IMR-90 (cell line): ENCODE results near the gene IREB2. TPM values are rescaled to one million over a fixed set of nuclear protein-coding genes. Genes with fewer than 3 reads are reported as not detected.

Experiments
- ATAC-seq: fragments of 200-7000 bp; cut with Tn5 transposase; 2 replicates; pipeline ENCODE4 v1.9.1; 2020; ENCODE audit warnings: low read depth, mild to moderate bottlenecking, moderate library complexity
- BruUV-seq: library from RNA; stranded (reverse); fragments of 400-500 nt; replicated peaks from 2 replicates; lab custom pipeline; 2021; lab: Mats Ljungman, UMichigan
- CTCF ChIA-PET: fragments of 300-600 bp; formaldehyde crosslinking; extraction: SDS; loops from one replicate; lab custom pipeline; 2021; ENCODE audit warnings: antibody characterized with exemption; lab: Yijun Ruan, JAX
- POLR2A ChIA-PET: fragments of 300-600 bp; sonication (Branson Sonifier 250); formaldehyde crosslinking; loops from one replicate; lab custom pipeline; 2022; ENCODE audit warnings: antibody characterized with exemption; ENCODE audit not compliant: unreplicated experiment; lab: Charles Lee
- DNase-seq: peaks from one replicate; pipeline ENCODE4 v3.0.0; 2013
- H2AFZ ChIP-seq: replicated peaks from 2 replicates; pipeline ENCODE3; 2013; ENCODE audit warnings: low read length, mild to moderate bottlenecking; ENCODE audit not compliant: poor library complexity
- H2AK5ac ChIP-seq: 2 replicates; pipeline ENCODE4 v1.6.1; 2013; ENCODE audit warnings: low read depth, low read length, inconsistent platforms
- H2AK9ac ChIP-seq: replicated peaks from 2 replicates; pipeline ENCODE3; 2013; ENCODE audit warnings: mild to moderate bottlenecking, low read depth, low read length, moderate library complexity; ENCODE audit not compliant: poor library complexity
- H2BK120ac ChIP-seq: 2 replicates; pipeline ENCODE4 v1.6.1; 2013; ENCODE audit warnings: low read depth, low read length, inconsistent platforms
- H2BK15ac ChIP-seq: 3 replicates; pipeline ENCODE4 v1.6.1; 2013; ENCODE audit warnings: low read depth, low read length, inconsistent platforms
- H2BK20ac ChIP-seq: 2 replicates; pipeline ENCODE4 v1.6.1; 2013; ENCODE audit warnings: low read depth, mild to moderate bottlenecking, inconsistent platforms, low read length, moderate library complexity
- H2BK5ac ChIP-seq: 2 replicates; pipeline ENCODE4 v1.6.1; 2013; ENCODE audit warnings: mild to moderate bottlenecking, low read depth, low read length, inconsistent platforms; ENCODE audit not compliant: poor library complexity, severe bottlenecking
- H3K14ac ChIP-seq: replicated peaks from 2 replicates; pipeline ENCODE4 v1.6.1; 2013; ENCODE audit warnings: low read depth, low read length, inconsistent platforms
- H3K18ac ChIP-seq: 2 replicates; pipeline ENCODE4 v1.6.1; 2013; ENCODE audit warnings: low read depth, low read length, control low read depth
- H3K23ac ChIP-seq: 2 replicates; pipeline ENCODE4 v1.6.1; 2013; ENCODE audit warnings: low read depth, low read length, inconsistent platforms
- H3K27ac ChIP-seq: 2 replicates; pipeline ENCODE4 v1.5.1; 2013; ENCODE audit warnings: mild to moderate bottlenecking, control low read depth, low read length; ENCODE audit not compliant: insufficient read depth
- H3K27me3 ChIP-seq: 2 replicates; pipeline ENCODE4 v1.6.1; 2013; ENCODE audit warnings: low read length; ENCODE audit not compliant: control insufficient read depth, insufficient read depth
- H3K36me3 ChIP-seq: 2 replicates; pipeline ENCODE4 v1.6.1; 2013; ENCODE audit warnings: low read length, mixed read lengths; ENCODE audit not compliant: control insufficient read depth, insufficient read depth
- H3K4ac ChIP-seq: 2 replicates; pipeline ENCODE4 v1.6.1; 2013; ENCODE audit warnings: low read depth, low read length, inconsistent platforms
- H3K4me1 ChIP-seq: 2 replicates; pipeline ENCODE4 v1.6.1; 2013; ENCODE audit warnings: low read length, mixed read lengths; ENCODE audit not compliant: control insufficient read depth, insufficient read depth
- H3K4me2 ChIP-seq: 2 replicates; pipeline ENCODE4 v1.6.1; 2013; ENCODE audit warnings: low read depth, mild to moderate bottlenecking, control low read depth, low read length, moderate library complexity
- H3K4me3 ChIP-seq: 2 replicates; pipeline ENCODE4 v1.5.1; 2013; ENCODE audit warnings: low read depth, mild to moderate bottlenecking, control low read depth, low read length, moderate library complexity; ENCODE audit not compliant: insufficient read depth
- H3K56ac ChIP-seq: 2 replicates; pipeline ENCODE4 v1.6.1; 2013; ENCODE audit warnings: low read length, inconsistent platforms; ENCODE audit not compliant: insufficient read depth; ENCODE audit errors: extremely low read depth
- H3K79me1 ChIP-seq, 2 experiments: 2 replicates each; pipeline ENCODE4 v1.6.1; 2013; ENCODE audit warnings: low read length in 2 of 2, inconsistent platforms in 1 of 2, low read depth in 1 of 2
- H3K9ac ChIP-seq: 2 replicates; pipeline ENCODE4 v1.6.1; 2013; ENCODE audit warnings: low read depth, low read length, control low read depth
- H3K9me1 ChIP-seq: 2 replicates; pipeline ENCODE4 v1.6.1; 2013; ENCODE audit warnings: low read length, inconsistent platforms; ENCODE audit not compliant: insufficient read depth
- H3K9me3 ChIP-seq: 2 replicates; pipeline ENCODE4 v1.6.1; 2013; ENCODE audit warnings: low read length; ENCODE audit not compliant: control insufficient read depth, insufficient read depth
- H4K20me1 ChIP-seq: 2 replicates; pipeline ENCODE4 v1.6.1; 2013; ENCODE audit warnings: low read length, inconsistent platforms; ENCODE audit not compliant: insufficient read depth
- H4K5ac ChIP-seq: 2 replicates; pipeline ENCODE4 v1.6.1; 2013; ENCODE audit warnings: mild to moderate bottlenecking, low read depth, low read length, control low read depth
- H4K8ac ChIP-seq, 2 experiments: 2 replicates each; pipeline ENCODE4 v1.6.1; 2013; ENCODE audit warnings: low read depth in 2 of 2, low read length in 2 of 2, control low read depth in 1 of 2, inconsistent platforms in 1 of 2
- H4K91ac ChIP-seq: 2 replicates; pipeline ENCODE4 v1.6.1; 2013; ENCODE audit warnings: low read depth, low read length, inconsistent platforms; ENCODE audit not compliant: insufficient read depth
- BHLHE40 ChIP-seq: fragments of 150-350 bp; IDR thresholded peaks from 2 replicates; pipeline ENCODE4 v1.6.1; 2016; ENCODE audit warnings: mild to moderate bottlenecking, low read depth, low read length
- CEBPB ChIP-seq: IDR thresholded peaks from 2 replicates; pipeline ENCODE4 v1.6.1; 2012; ENCODE audit warnings: low read depth, low read length, improper control_type of control experiment
- FOS ChIP-seq: fragments of 150-350 bp; IDR thresholded peaks from 2 replicates; pipeline ENCODE4 v1.6.1; 2016; ENCODE audit warnings: low read depth, low read length
- MAFK ChIP-seq: IDR thresholded peaks from 2 replicates; pipeline ENCODE4 v1.6.1; 2012; ENCODE audit warnings: low read depth, low read length, improper control_type of control experiment
- MAZ ChIP-seq: IDR thresholded peaks from 2 replicates; pipeline ENCODE4 v1.6.1; 2012; ENCODE audit warnings: low read depth, mild to moderate bottlenecking, low read length, improper control_type of control experiment, moderate library complexity, borderline replicate concordance
- NFE2L2 ChIP-seq: fragments of 150-350 bp; IDR thresholded peaks from 2 replicates; pipeline ENCODE4 v1.6.1; 2016; ENCODE audit warnings: low read depth, mild to moderate bottlenecking, low read length
- POLR2A ChIP-seq: IDR thresholded peaks from 2 replicates; pipeline ENCODE4 v1.6.1; 2012; ENCODE audit warnings: mild to moderate bottlenecking, low read depth, low read length
- RAD21 ChIP-seq: IDR thresholded peaks from 2 replicates; pipeline ENCODE4 v1.6.1; 2012; ENCODE audit warnings: low read length, improper control_type of control experiment
- RCOR1 ChIP-seq: IDR thresholded peaks from 2 replicates; pipeline ENCODE4 v1.6.1; 2012; ENCODE audit warnings: mild to moderate bottlenecking, low read length, improper control_type of control experiment; ENCODE audit not compliant: insufficient replicate concordance
- RFX5 ChIP-seq: IDR thresholded peaks from 2 replicates; pipeline ENCODE4 v1.8.0; 2012; ENCODE audit warnings: low read depth, mild to moderate bottlenecking, low read length, moderate library complexity
- SMC3 ChIP-seq: fragments of 150-350 bp; IDR thresholded peaks from 2 replicates; pipeline ENCODE4 v1.6.1; 2016; ENCODE audit warnings: low read depth, mild to moderate bottlenecking, antibody characterized with exemption, low read length, moderate library complexity
- WGBS, 2 experiments: methylation state at CpG; one replicate each; pipeline versions ENCODE4 v1.1.5 to v1.1.7; 2013; ENCODE audit warnings: missing lambda C conversion rate in 2 of 2; ENCODE audit not compliant: insufficient read length in 1 of 2; ENCODE audit errors: extremely low coverage in 2 of 2; 5-methylcytosine and 5-hydroxymethylcytosine counted together
- dilution Hi-C: fragments of 300-500 bp; cut with HindIII; formaldehyde crosslinking; loops from one replicate; pipeline ENCODE4 v1.14.3; 2018; ENCODE audit warnings: low sequenced_read_pairs; ENCODE audit not compliant: unreplicated experiment
- in situ Hi-C: fragments of 300-500 bp; cut with MboI; formaldehyde crosslinking; loops from 3 replicates; pipeline ENCODE4 v1.14.3; 2019; ENCODE audit warnings: low sequenced_read_pairs, inconsistent platforms, mixed read lengths
- intact Hi-C: fragments of 100-400 bp; cut with micrococcal nuclease; formaldehyde crosslinking; loops from 2 replicates; pipeline ENCODE4 v1.10.0; 2022
- polyA plus RNA-seq, 3 experiments: library from polyadenylated mRNA; depleted of rRNA; stranded (reverse); fragments of >200 nt; gene quantifications; 2 replicates each; pipeline ENCODE4 v1.2.3, GENCODE V29; 2012; ENCODE audit warnings: low replicate concordance in 1 of 3
- total RNA-seq: library from RNA; depleted of rRNA; stranded (reverse); fragments of >200 nt; gene quantifications from 2 replicates; pipeline ENCODE4 v1.2.3, GENCODE V29; 2012
- TF ChIP-seq, protein P1 (sequence below): fragments of 150-350 bp; IDR thresholded peaks from 2 replicates; pipeline ENCODE4 v1.6.1; 2017; ENCODE audit warnings: mild to moderate bottlenecking, antibody characterized with exemption, low read length, low read depth
- TF ChIP-seq, protein P2 (sequence below): fragments of 150-350 bp; IDR thresholded peaks from 2 replicates; pipeline ENCODE4 v1.6.1; 2016; ENCODE audit warnings: low read depth, mild to moderate bottlenecking, low read length, moderate library complexity, borderline replicate concordance

IREB2 gene
- total and polyA plus RNA-seq, 2 of the 4 experiments (the other 2 are of a cell fraction): 12.2 to 13.5 TPM

DNA sequence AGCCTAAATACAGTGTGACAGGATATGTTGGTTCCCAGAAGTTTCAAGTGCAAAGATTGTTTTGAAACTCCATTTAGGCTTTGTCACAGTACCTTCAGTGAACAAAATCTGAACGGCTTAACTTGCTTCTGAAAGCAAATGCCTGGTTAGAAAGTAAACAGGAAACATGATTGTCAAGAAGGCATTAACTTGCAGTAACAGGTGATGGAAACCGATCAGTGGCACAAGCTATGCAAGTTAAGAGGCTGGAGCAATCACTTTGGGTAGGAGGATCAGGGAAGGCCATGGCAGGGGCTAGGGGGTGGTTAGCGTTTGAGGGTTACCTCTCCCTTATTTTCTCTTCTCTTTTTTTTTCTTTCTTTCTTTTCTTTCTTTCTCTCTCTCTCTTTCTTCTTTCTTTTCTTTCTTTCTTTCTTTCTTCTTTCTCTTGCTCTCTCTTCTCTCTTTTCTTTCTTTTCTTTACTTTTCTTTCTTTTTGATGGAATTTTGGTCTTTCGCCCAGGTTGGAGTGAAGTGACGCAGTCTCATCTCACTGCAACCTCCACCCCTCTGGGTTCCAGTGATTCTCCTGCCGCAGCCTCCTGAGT is 71.8 kb downstream of the IREB2 start:
- Histone ChIP-seq H4K8ac (no peak overlapping the region), H3K23ac (no peak overlapping the region), H3K4me1 (no peaks in the 10 kb centered on the region), H3K36me3 (no peaks in the 10 kb centered on the region), H2AK5ac (no peak overlapping the region), H3K79me1 (no peaks in the 10 kb centered on the region), H3K56ac (no peak overlapping the region), H2BK5ac (no peak overlapping the region), H3K4ac (no peak overlapping the region), H2BK20ac (no peak overlapping the region), H3K4me2 (no peak overlapping the region), H3K9me3 (no peaks in the 10 kb centered on the region), H4K5ac (no peak overlapping the region), H3K9ac (no peak overlapping the region), H3K9me1 (no peaks in the 10 kb centered on the region), H4K20me1 (no peaks in the 10 kb centered on the region), H2AFZ (no peak overlapping the region), H4K91ac (no peak overlapping the region), H3K14ac (no peak overlapping the region), H2BK15ac (no peak overlapping the region), H2BK120ac (no peak overlapping the region), H3K27ac (no peak overlapping the region), H2AK9ac (no peak overlapping the region), H3K27me3 (no peaks in the 10 kb centered on the region), H3K4me3 (no peak overlapping the region), H3K18ac (no peak overlapping the region)
- dilution Hi-C loops (no loop called here), in situ Hi-C loops (no loop called here), intact Hi-C loops (loop anchor here (10.0 kb wide), 1 partner anchor 195 kb away; no protein-coding TSS in a partner anchor)
- TF ChIP-seq MAZ (no peak), MAFK (no peak), SMC3 (no peak), POLR2A (no peak), FOS (no peak), BHLHE40 (no peak), RAD21 (no peak), RCOR1 (no peak), RFX5 (no peak), CEBPB (no peak), NFE2L2 (no peak)
- TF ChIP-seq, protein P1, sequence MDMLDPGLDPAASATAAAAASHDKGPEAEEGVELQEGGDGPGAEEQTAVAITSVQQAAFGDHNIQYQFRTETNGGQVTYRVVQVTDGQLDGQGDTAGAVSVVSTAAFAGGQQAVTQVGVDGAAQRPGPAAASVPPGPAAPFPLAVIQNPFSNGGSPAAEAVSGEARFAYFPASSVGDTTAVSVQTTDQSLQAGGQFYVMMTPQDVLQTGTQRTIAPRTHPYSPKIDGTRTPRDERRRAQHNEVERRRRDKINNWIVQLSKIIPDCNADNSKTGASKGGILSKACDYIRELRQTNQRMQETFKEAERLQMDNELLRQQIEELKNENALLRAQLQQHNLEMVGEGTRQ: no peak
- TF ChIP-seq, protein P2, sequence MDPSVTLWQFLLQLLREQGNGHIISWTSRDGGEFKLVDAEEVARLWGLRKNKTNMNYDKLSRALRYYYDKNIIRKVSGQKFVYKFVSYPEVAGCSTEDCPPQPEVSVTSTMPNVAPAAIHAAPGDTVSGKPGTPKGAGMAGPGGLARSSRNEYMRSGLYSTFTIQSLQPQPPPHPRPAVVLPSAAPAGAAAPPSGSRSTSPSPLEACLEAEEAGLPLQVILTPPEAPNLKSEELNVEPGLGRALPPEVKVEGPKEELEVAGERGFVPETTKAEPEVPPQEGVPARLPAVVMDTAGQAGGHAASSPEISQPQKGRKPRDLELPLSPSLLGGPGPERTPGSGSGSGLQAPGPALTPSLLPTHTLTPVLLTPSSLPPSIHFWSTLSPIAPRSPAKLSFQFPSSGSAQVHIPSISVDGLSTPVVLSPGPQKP: no peak
- DNase-seq (no peak), ATAC-seq (no peak)
- WGBS, 2 experiments: 60% methylated on average over 1 of the region's 6 CpGs; no CpG with 5 or more reads in 1 of the 2 experiments
- ChIA-PET CTCF (no interaction called here), POLR2A (no interaction called here)
- no TSS peak for BruUV-seq
